Mucosa of descending colon (tissue), 3 donors: Measurements from ENCODE around the gene KRTAP1-4. TPM values are rescaled to one million over a fixed set of nuclear protein-coding genes. Genes with fewer than 3 reads are reported as not detected.
"Not testable (repeated sequence)": the region's sequence is repeated elsewhere in the genome, so short reads cannot be mapped to it uniquely, and the experiment has no call there.

Source experiments
- ATAC-seq: fragments of 200-7000 bp; cut with Tn5 transposase; one replicate; pipeline ENCODE4 v1.9.1; 2020; ENCODE audit warnings: mild to moderate bottlenecking, moderate library complexity
- DNase-seq, 3 donors: peaks; one replicate each; pipeline ENCODE4 v3.0.0-alpha.2; 2020
- H3K36me3 ChIP-seq: fragments of 200-600 bp; one replicate; pipeline ENCODE4 v1.8.0; 2021; ENCODE audit warnings: low read depth, mild to moderate bottlenecking
- H3K4me1 ChIP-seq: fragments of 200-600 bp; one replicate; pipeline ENCODE4 v1.8.0; 2021; ENCODE audit warnings: low read depth, mild to moderate bottlenecking
- H3K4me3 ChIP-seq: fragments of 200-600 bp; one replicate; pipeline ENCODE4 v1.8.0; 2021; ENCODE audit warnings: mild to moderate bottlenecking
- H3K9me3 ChIP-seq: fragments of 200-600 bp; one replicate; pipeline ENCODE4 v1.8.0; 2021; ENCODE audit warnings: mild to moderate bottlenecking
- CTCF ChIP-seq: fragments of 200-600 bp; IDR thresholded peaks from one replicate; pipeline ENCODE4 v1.8.0; 2022; ENCODE audit warnings: antibody characterized with exemption, mild to moderate bottlenecking
- intact Hi-C, 2 donors: fragments of 100-400 bp; cut with DNase I in 1 of 2; cut with micrococcal nuclease in 1 of 2; formaldehyde crosslinking; loops; one replicate each; pipeline versions ENCODE4 v1.11.0 to v1.11.1; 2022; cut with DNase I, micrococcal nuclease
- total RNA-seq, 3 donors: library from RNA; stranded (reverse); fragmentation: NEBNext Ultra II Directional in 2 of 3; extraction: Animal tissue kit (Norgen Biotek cat#: 25700) in 2 of 3; gene quantifications; one replicate each; pipeline versions ENCODE4 v1.2.1 to v1.2.4, GENCODE V29; 2021 to 2023
- donor health status: DM: no; HTN: no; CAD: no; lungs with moderate emphysema.
- donor health status: DM: no; HTN: no; CAD: no.
- donor health status: DM: no; HTN: yes; CAD: no.

The KRTAP1-4 gene
- total RNA-seq, 3 donors from 2014 or later = not detected

- no peaks in the 10 kb centered on the region for H3K4me1 ChIP-seq
- intact Hi-C loops = no loop called here
- no peak for ATAC-seq
- no peak for TF ChIP-seq CTCF
- H3K4me3 ChIP-seq = no peak overlapping the region
- no peak for DNase-seq
- H3K36me3 ChIP-seq = no peaks in the 10 kb centered on the region
- H3K9me3 ChIP-seq = no peaks in the 10 kb centered on the region
Measured at GRCh38 chr17:41004397-41004796, 25.6 kb downstream of the KRTAP1-4 start.

DNA sequence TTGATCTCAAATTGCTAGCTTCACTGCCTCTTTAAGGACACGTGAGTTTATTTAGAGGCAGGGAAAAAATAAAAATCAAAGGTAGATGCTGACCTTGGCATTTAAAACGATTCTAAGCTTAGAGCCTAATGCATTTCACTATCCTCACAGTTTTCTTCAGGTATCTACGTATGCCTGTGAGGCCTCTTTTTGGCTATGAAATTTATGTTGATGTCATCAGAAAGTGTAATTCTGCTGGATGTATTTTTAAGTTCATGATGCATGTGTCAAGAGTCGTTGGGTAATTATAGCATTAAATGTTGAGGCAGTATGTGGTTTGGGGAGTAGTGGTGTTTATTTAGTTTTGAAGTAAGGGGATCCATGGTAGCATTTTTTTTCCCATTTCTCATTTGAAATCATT, 26.1 kb downstream of the KRTAP1-4 start:
- no peak for TF ChIP-seq CTCF
- H3K4me3 ChIP-seq = no peak overlapping the region
- no peak for DNase-seq
- ATAC-seq = no peak
- intact Hi-C loops = no loop called here
- no peaks in the 10 kb centered on the region for H3K36me3 ChIP-seq
- no peaks in the 10 kb centered on the region for H3K4me1 ChIP-seq
- H3K9me3 ChIP-seq = no peaks in the 10 kb centered on the region

GRCh38 chr17:41002814-41003213, 27.2 kb downstream of the KRTAP1-4 start:
- ATAC-seq (no peak), DNase-seq (no peak)
- intact Hi-C loops = no loop called here
- H3K9me3 ChIP-seq = no peaks in the 10 kb centered on the region
- H3K4me1 ChIP-seq = no peaks in the 10 kb centered on the region
- TF ChIP-seq CTCF = no peak
- H3K36me3 ChIP-seq = no peaks in the 10 kb centered on the region
- no peak overlapping the region for H3K4me3 ChIP-seq

DNA sequence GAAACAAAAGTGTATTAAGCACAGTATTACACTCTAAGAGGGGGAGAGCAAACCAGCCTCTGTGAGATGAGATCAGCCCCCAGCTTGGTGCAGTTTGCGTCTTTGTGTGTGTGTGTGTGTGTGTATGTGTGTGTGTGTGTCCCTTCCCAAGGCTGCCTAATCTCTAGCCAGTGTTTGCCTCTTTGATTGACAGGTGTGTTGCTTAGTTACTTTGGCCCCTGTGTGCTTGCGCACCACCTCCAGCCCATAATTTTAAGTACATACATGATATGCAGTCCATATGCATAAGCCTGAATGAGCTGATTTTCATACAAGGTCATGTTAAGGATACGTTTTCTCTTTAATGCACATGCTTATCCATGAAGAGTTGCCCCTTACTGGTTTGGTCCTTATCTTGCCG, 28.2 kb downstream of the KRTAP1-4 start:
- Histone ChIP-seq H3K36me3 (no peaks in the 10 kb centered on the region), H3K4me1 (no peaks in the 10 kb centered on the region), H3K4me3 (no peak overlapping the region), H3K9me3 (no peaks in the 10 kb centered on the region)
- ATAC-seq (no peak), DNase-seq (no peak)
- intact Hi-C loops = no loop called here
- no peak for TF ChIP-seq CTCF

DNA sequence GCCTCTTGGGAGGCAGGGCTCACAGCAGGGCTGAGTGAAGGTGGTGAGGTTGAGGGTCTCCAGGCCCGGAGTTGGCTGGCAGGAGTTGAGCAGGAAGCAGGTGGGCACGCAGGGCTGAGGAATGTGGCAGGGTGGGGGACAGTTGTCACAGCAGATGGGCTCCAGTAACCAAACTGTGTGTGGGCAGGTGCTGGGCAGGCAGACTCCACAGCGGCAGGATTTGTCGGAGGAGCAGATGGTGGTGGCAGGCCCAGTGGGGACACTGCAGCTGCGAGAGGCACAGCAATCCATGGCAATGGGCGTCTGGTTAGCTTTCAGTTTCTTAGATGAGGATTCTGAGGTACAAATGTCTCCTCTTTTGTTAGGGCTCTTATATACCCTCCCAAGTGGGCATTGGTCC, 30.4 kb downstream of the KRTAP1-4 start, which contains the start of gene KRTAP3-2:
KRTAP3-2 (minus strand) TSS at position 344 of the 400 bp plus-strand sequence; CDS start at position 291, 53 bp downstream.
- intact Hi-C loops, ATAC-seq, H3K9me3 ChIP-seq, H3K4me3 ChIP-seq, H3K4me1 ChIP-seq, DNase-seq, H3K36me3 ChIP-seq: not testable (repeated sequence)

DNA sequence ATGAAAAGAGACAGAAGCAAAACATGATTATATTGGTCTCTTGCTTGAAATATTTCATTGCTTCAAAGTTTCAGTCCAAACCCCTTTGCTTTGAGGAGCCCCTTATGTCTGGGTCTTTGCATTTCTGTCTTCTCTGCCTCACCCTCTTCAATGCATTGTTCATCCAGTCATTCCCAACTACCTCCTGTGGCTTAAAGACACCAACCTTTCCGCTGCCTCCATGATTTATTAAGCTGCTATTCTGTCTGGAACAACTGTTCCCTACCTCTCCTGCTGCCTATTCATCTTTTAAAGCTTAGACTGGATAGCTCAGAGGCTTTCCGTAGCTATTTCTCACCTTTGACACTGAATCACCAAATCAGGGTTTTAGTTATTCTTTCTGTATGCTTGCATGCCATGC, 32.6 kb downstream of the KRTAP1-4 start:
- intact Hi-C loops = no loop called here
- no peak for ATAC-seq

More for the DNA sequence above, 32.6 kb downstream of the KRTAP1-4 start:
- Histone ChIP-seq H3K4me1 (no peaks in the 10 kb centered on the region), H3K36me3 (no peaks in the 10 kb centered on the region), H3K4me3 (no peak overlapping the region), H3K9me3 (no peaks in the 10 kb centered on the region)
- TF ChIP-seq CTCF = no peak
- DNase-seq = no peak
